ENCODE data around the gene SPDYE6.
"Not testable (repeated sequence)": the region's sequence is repeated elsewhere in the genome, so short reads cannot be mapped to it uniquely, and the experiment has no call there.

- TF ChIP-seq EZH2 (IDR thresholded peaks at IDR 0.05; ENCODE audit: low read depth): not testable (repeated sequence)
- TF ChIP-seq, protein P1, sequence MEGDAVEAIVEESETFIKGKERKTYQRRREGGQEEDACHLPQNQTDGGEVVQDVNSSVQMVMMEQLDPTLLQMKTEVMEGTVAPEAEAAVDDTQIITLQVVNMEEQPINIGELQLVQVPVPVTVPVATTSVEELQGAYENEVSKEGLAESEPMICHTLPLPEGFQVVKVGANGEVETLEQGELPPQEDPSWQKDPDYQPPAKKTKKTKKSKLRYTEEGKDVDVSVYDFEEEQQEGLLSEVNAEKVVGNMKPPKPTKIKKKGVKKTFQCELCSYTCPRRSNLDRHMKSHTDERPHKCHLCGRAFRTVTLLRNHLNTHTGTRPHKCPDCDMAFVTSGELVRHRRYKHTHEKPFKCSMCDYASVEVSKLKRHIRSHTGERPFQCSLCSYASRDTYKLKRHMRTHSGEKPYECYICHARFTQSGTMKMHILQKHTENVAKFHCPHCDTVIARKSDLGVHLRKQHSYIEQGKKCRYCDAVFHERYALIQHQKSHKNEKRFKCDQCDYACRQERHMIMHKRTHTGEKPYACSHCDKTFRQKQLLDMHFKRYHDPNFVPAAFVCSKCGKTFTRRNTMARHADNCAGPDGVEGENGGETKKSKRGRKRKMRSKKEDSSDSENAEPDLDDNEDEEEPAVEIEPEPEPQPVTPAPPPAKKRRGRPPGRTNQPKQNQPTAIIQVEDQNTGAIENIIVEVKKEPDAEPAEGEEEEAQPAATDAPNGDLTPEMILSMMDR (conservative IDR thresholded peaks at IDR 0.05): not testable (repeated sequence)
Observed at GRCh38 chr7:102364394-102364886, 8.2 kb upstream of the SPDYE6 start.
